ENCODE data around the gene AFDN. TPM values are rescaled to one million over a fixed set of nuclear protein-coding genes. Genes with fewer than 3 reads are reported as not detected.
A peak's percentile ranks its signal among the peaks of the same experiment; 100 is the strongest.

AFDN gene
- total RNA-seq, 1 donor from 2014 or later = 109 TPM

- no peak for DNase-seq (ENCODE audit: low read depth)
- TF ChIP-seq CTCF (conservative IDR thresholded peaks at IDR 0.05; ENCODE audit: low read depth, low read length) = no peak
- H3K4me3 ChIP-seq (ENCODE audit: low read depth, low read length) = peak overlapping the region; percentile 87
These were observed 1.1 kb upstream of the AFDN start for GRCh38 chr6:167825332-167826229.

- peak; percentile 43 for TF ChIP-seq CTCF (conservative IDR thresholded peaks at IDR 0.05; ENCODE audit: low read depth, low read length)
- DNase-seq (ENCODE audit: low read depth) = no peak
- H3K4me3 ChIP-seq (ENCODE audit: low read depth, low read length) = peak overlapping the region; percentile 87
These were observed 348 bp upstream of the AFDN start for GRCh38 chr6:167826230-167826895.

GRCh38 chr6:167827583-167828324 is 1.0 kb downstream of the AFDN start:
- DNase-seq (ENCODE audit: low read depth) = no peak
- peak overlapping the region; percentile 87 for H3K4me3 ChIP-seq (ENCODE audit: low read depth, low read length)
- TF ChIP-seq CTCF (conservative IDR thresholded peaks at IDR 0.05; ENCODE audit: low read depth, low read length) = no peak

DNA sequence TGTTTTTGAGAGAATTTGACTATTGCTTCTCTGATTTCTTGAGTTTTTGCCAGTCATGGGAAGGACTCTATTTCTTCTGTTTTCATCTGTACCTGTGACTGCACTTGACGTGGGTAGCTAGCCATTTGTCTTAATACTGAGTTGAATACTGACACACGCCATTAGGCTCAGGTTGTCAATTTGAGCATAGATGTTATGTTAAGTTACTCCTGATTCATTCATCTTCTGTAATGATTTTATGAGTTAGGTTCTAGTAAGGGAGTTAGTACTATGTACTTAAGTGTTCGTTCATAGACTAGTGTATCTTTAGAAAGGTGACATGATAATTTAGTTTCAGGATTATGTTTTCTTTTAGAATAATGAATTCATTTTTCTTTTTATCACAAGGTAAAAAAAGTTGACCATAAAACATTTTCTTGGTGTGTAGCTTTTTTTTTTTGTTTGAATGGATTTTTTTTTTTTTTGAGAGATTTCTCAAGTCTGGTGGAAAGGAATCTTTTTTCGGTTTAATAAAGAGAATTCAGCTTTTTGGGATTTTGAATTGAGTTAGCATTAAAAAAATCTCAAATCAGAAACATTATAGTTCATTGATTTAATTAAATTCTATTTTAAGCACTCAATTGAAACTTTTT is 1.7 kb downstream of the AFDN start:
- peak overlapping the region; percentile 87 for H3K4me3 ChIP-seq (ENCODE audit: low read depth, low read length)
- no peak for DNase-seq (ENCODE audit: low read depth)

DNA sequence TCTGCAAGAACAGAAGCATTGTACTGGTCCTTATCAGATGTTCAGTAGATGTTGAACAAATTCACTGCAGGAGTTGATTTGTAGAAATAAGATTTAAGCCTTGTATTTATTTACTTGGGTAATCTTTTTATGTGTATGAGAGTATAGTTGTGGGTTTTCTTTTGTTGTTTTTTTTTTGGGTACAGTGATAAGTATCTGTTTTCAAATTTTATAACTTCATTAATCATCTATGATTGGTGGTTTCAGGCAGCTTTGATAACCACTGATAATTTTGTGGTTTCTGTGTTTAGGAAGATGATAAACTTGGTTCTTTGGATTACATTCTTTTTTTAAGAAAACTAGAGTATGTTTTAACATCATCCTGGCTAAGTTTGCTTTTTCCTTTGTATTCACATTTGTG is 2.8 kb downstream of the AFDN start:
- DNase-seq (ENCODE audit: low read depth) = no peak
- no peak for TF ChIP-seq CTCF (conservative IDR thresholded peaks at IDR 0.05; ENCODE audit: low read depth, low read length)
- H3K4me3 ChIP-seq (ENCODE audit: low read depth, low read length) = no peak overlapping the region

More for the DNA sequence above, 1.7 kb downstream of the AFDN start:
- TF ChIP-seq CTCF (conservative IDR thresholded peaks at IDR 0.05; ENCODE audit: low read depth, low read length) = no peak

- DNase-seq (ENCODE audit: low read depth) = no peak
- TF ChIP-seq CTCF (conservative IDR thresholded peaks at IDR 0.05; ENCODE audit: low read depth, low read length) = no peak
- no peak overlapping the region for H3K4me3 ChIP-seq (ENCODE audit: low read depth, low read length)
These were observed 4.6 kb downstream of the AFDN start for GRCh38 chr6:167831281-167831828.
